ENCODE measurements around the gene PRELID2. TPM values are rescaled to one million over a fixed set of nuclear protein-coding genes. Genes with fewer than 3 reads are reported as not detected.

The PRELID2 gene
- total and polyA plus RNA-seq, 2 experiments from 2014 or later = 15.6 to 24.7 TPM

DNA sequence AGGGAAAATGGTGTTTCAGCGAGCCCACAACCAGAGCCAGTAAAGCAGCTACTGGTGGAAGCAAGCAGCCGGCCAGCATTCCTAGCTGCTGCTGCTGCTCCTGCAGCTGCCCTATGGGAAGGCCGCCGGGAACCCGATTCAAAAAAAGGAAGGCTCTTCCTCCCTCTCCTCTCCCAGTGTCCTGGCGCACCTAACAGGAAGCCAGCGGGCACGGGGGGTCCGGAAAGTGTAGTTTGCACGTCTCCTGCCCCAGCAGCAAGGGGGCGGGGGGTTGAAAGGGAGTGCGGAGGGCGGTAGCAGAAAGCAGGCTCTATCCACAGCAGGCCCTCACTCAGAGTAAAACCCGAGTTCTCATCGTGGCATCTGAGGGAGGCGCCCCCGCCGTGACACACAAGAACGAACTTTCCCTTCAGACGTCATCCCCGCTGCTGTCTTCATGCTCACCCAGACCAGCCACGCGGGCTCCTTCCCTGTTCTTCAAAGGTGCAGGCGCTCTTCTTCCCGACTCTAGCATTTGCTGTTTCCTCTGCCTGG, 21.2 kb upstream of the PRELID2 start:
- TF ChIP-seq, protein P1, sequence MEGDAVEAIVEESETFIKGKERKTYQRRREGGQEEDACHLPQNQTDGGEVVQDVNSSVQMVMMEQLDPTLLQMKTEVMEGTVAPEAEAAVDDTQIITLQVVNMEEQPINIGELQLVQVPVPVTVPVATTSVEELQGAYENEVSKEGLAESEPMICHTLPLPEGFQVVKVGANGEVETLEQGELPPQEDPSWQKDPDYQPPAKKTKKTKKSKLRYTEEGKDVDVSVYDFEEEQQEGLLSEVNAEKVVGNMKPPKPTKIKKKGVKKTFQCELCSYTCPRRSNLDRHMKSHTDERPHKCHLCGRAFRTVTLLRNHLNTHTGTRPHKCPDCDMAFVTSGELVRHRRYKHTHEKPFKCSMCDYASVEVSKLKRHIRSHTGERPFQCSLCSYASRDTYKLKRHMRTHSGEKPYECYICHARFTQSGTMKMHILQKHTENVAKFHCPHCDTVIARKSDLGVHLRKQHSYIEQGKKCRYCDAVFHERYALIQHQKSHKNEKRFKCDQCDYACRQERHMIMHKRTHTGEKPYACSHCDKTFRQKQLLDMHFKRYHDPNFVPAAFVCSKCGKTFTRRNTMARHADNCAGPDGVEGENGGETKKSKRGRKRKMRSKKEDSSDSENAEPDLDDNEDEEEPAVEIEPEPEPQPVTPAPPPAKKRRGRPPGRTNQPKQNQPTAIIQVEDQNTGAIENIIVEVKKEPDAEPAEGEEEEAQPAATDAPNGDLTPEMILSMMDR (IDR thresholded peaks at IDR 0.05; ENCODE audit: poor library complexity) = no peak
- no peak for TF ChIP-seq EZH2 (IDR thresholded peaks at IDR 0.05; ENCODE audit: borderline replicate concordance)
- TF ChIP-seq EZH2phosphoT487 (IDR thresholded peaks at IDR 0.05; ENCODE audit: low read depth, severe bottlenecking, unreplicated experiment) = no peak
- no peaks in the 10 kb centered on the region for H4K20me1 ChIP-seq (ENCODE audit: insufficient read depth, poor library complexity, severe bottlenecking)
- peak overlapping the region; percentile 88 for H3K27ac ChIP-seq
- peak overlapping the region; percentile 79 for H2AFZ ChIP-seq
- DNase-seq (ENCODE audit: low spot score) = peak; percentile 73
- H3K36me3 ChIP-seq (replicated peaks; ENCODE audit: insufficient read depth, low read depth) = no peaks in the 10 kb centered on the region
- no peak overlapping the region for H3K4me3 ChIP-seq
- peaks cover 35% of the 10 kb centered on the region for H3K4me1 ChIP-seq (ENCODE audit: insufficient read depth)
- H3K27me3 ChIP-seq = no peaks in the 10 kb centered on the region
- H3K9me2 ChIP-seq (replicated peaks; ENCODE audit: insufficient read depth) = no peaks in the 10 kb centered on the region
- peak overlapping the region; percentile 73 for H3K4me2 ChIP-seq
- H3K9me3 ChIP-seq (ENCODE audit: low read depth) = no peaks in the 10 kb centered on the region
- no peaks in the 10 kb centered on the region for H3K79me2 ChIP-seq
- 10% methylated on average over 25 of the region's 25 CpGs for WGBS (ENCODE audit: low lambda C conversion rate, missing lambda C conversion rate)

DNA sequence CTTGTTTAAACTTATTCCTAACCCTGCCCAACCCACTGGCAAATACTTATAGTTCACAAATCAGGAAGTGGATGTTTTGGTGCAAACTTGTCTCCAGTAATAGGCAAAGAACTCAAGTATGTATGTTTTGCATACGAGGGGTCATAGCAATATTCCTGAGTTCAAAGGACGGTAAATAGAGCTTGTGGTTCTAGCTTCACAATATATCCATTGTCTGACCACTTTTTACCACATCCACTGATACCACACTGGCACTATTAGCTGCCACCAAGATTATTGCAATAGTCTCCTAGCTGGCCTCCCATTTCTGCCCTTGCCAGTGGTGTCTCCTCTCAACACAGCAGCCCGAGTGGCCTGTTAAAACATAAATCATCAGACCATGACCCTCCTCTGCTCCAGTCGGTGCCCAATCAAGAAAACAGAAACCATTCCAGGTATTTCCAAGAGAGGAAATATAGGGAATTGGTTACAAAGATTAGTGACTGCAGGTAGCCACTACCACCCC, 20.7 kb upstream of the PRELID2 start:
- DNase-seq (ENCODE audit: low spot score) = no peak
- TF ChIP-seq EZH2phosphoT487 (IDR thresholded peaks at IDR 0.05; ENCODE audit: low read depth, severe bottlenecking, unreplicated experiment) (no peak), EZH2 (IDR thresholded peaks at IDR 0.05; ENCODE audit: borderline replicate concordance) (no peak)
- TF ChIP-seq, protein P1 (IDR thresholded peaks at IDR 0.05; ENCODE audit: poor library complexity) = no peak
- H3K4me1 ChIP-seq (ENCODE audit: insufficient read depth) = peaks cover 35% of the 10 kb centered on the region

DNA sequence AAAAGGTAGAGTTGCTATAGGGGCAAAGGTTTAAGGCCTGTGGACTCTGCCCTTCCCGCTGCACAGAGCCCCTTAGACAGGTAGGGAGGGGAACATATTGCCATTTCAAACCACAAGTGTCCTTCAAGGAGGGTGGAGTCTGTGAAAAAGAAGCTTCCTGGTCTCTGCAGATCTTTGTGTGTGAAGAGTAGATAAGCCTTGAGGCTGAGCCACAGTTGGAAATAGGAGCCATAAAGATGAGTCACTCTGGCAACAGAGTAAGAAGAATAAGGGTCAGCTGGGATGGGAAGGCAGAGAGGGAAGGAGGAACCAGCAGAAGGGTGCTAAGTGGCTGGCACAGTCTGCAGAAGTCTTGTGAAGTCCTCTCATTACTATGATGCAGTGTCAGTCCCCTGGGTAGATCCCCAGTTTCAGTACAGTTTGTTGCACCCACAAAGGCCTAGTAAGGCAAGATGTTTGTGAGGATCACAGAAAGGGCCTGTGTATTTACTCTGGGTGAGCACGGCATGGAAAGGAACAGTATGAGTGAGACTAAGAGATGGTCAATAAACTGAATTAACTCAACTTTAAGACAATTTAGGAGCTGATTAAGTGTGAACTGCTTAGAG, 19.6 kb upstream of the PRELID2 start:
- Histone ChIP-seq H3K4me1 (ENCODE audit: insufficient read depth) (peaks cover 35% of the 10 kb centered on the region), H3K9me2 (replicated peaks; ENCODE audit: insufficient read depth) (no peaks in the 10 kb centered on the region), H3K36me3 (replicated peaks; ENCODE audit: insufficient read depth, low read depth) (no peaks in the 10 kb centered on the region), H3K27me3 (no peaks in the 10 kb centered on the region), H3K79me2 (no peaks in the 10 kb centered on the region), H3K27ac (peak overlapping the region; percentile 88), H3K4me3 (no peak overlapping the region), H4K20me1 (ENCODE audit: insufficient read depth, poor library complexity, severe bottlenecking) (no peaks in the 10 kb centered on the region), H3K4me2 (peak overlapping the region; percentile 30), H2AFZ (no peak overlapping the region), H3K9me3 (ENCODE audit: low read depth) (no peaks in the 10 kb centered on the region)
- DNase-seq (ENCODE audit: low spot score) = peak; percentile 81
- TF ChIP-seq EZH2phosphoT487 (IDR thresholded peaks at IDR 0.05; ENCODE audit: low read depth, severe bottlenecking, unreplicated experiment) = no peak
- TF ChIP-seq, protein P1 (IDR thresholded peaks at IDR 0.05; ENCODE audit: poor library complexity) = no peak
- no peak for TF ChIP-seq EZH2 (IDR thresholded peaks at IDR 0.05; ENCODE audit: borderline replicate concordance)
- WGBS (ENCODE audit: low lambda C conversion rate, missing lambda C conversion rate) = 72% methylated on average over 2 of the region's 2 CpGs

More for the DNA sequence above, 20.7 kb upstream of the PRELID2 start:
- Histone ChIP-seq H3K4me2 (peak overlapping the region; percentile 73), H4K20me1 (ENCODE audit: insufficient read depth, poor library complexity, severe bottlenecking) (no peaks in the 10 kb centered on the region), H3K9me2 (replicated peaks; ENCODE audit: insufficient read depth) (no peaks in the 10 kb centered on the region), H2AFZ (peak overlapping the region; percentile 79), H3K27me3 (no peaks in the 10 kb centered on the region), H3K9me3 (ENCODE audit: low read depth) (no peaks in the 10 kb centered on the region), H3K4me3 (no peak overlapping the region), H3K27ac (peak overlapping the region; percentile 88), H3K79me2 (no peaks in the 10 kb centered on the region), H3K36me3 (replicated peaks; ENCODE audit: insufficient read depth, low read depth) (no peaks in the 10 kb centered on the region)
- WGBS (ENCODE audit: low lambda C conversion rate, missing lambda C conversion rate) = 58% methylated on average over 4 of the region's 4 CpGs

Data from hepatocyte (in vitro differentiated cells).